GM10847 (cell line): ENCODE measurements around the gene B3GALT5.

Source experiments
- POLR2A ChIP-seq: IDR thresholded peaks from 2 replicates; pipeline ENCODE4 v1.6.1; 2011; ENCODE audit not compliant: insufficient read length; ENCODE audit errors: extremely low read depth

Gene B3GALT5

GRCh38 chr21:39599191-39599970 lies 13.4 kb upstream of the B3GALT5 start:
- TF ChIP-seq POLR2A: no peak

- no peak for TF ChIP-seq POLR2A
Measured at GRCh38 chr21:39601187-39601928, 11.4 kb upstream of the B3GALT5 start.

- TF ChIP-seq POLR2A: no peak
Measured at GRCh38 chr21:39602076-39602689, 10.6 kb upstream of the B3GALT5 start.

GRCh38 chr21:39602793-39603192 lies 9.9 kb upstream of the B3GALT5 start:
- no peak for TF ChIP-seq POLR2A

GRCh38 chr21:39604951-39605350 lies 7.8 kb upstream of the B3GALT5 start:
- no peak for TF ChIP-seq POLR2A

GRCh38 chr21:39610703-39611102 lies 2.0 kb upstream of the B3GALT5 start:
- TF ChIP-seq POLR2A: no peak

GRCh38 chr21:39611551-39612190 lies 1.1 kb upstream of the B3GALT5 start:
- TF ChIP-seq POLR2A: no peak

GRCh38 chr21:39613041-39613934 lies 548 bp downstream of the B3GALT5 start:
- no peak for TF ChIP-seq POLR2A

GRCh38 chr21:39616211-39616772 lies 3.6 kb downstream of the B3GALT5 start:
- TF ChIP-seq POLR2A: no peak

- no peak for TF ChIP-seq POLR2A
Measured at GRCh38 chr21:39620856-39621255, 8.1 kb downstream of the B3GALT5 start.

- TF ChIP-seq POLR2A: no peak
Measured at GRCh38 chr21:39625211-39625895, 12.6 kb downstream of the B3GALT5 start.

GRCh38 chr21:39628385-39628784 lies 15.6 kb downstream of the B3GALT5 start:
- TF ChIP-seq POLR2A: no peak

- no peak for TF ChIP-seq POLR2A
Measured at GRCh38 chr21:39630191-39630591, 17.5 kb downstream of the B3GALT5 start.

GRCh38 chr21:39630827-39631226 lies 18.1 kb downstream of the B3GALT5 start:
- no peak for TF ChIP-seq POLR2A
